Measurements from ENCODE around the gene MCM7. TPM values are rescaled to one million over a fixed set of nuclear protein-coding genes. Genes with fewer than 3 reads are reported as not detected.

The MCM7 gene
- total and polyA plus RNA-seq, 2 experiments from 2014 or later = 49.6 to 61.3 TPM

DNA sequence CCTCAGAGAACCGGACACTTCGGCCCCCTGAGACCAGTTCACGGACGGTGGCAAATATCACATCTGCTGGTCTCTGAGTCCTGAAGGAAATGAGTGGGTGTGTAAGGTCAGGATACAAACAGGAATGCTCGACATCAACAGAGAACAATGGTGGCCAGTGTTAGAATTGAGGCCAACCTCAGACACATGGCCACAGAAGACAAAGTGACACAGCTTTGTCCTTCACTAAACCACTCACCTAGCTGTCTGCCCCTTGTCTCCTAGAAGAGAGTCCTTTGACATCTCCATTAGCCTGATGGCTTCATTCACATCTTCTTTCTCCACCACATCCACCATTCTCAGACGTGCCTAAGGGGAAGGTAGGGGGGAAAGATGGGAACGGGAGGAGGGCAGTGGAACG, 8.1 kb downstream of the MCM7 start:
- Histone ChIP-seq H3K4me1 (ENCODE audit: insufficient read depth) (peaks cover 22% of the 10 kb centered on the region), H4K20me1 (ENCODE audit: insufficient read depth) (no peaks in the 10 kb centered on the region), H3K9me3 (ENCODE audit: low read depth) (no peaks in the 10 kb centered on the region), H3K27ac (no peak overlapping the region), H3K9me2 (ENCODE audit: insufficient read depth) (no peaks in the 10 kb centered on the region), H3K36me3 (ENCODE audit: low read depth) (peaks cover 41% of the 10 kb centered on the region), H3K79me2 (ENCODE audit: insufficient read depth) (peaks cover 73% of the 10 kb centered on the region), H3K4me2 (ENCODE audit: unreplicated experiment) (no peak overlapping the region), H3F3A (ENCODE audit: insufficient read depth) (peaks cover 67% of the 10 kb centered on the region), H2AFZ (no peak overlapping the region), H3K27me3 (replicated peaks; ENCODE audit: insufficient read depth) (no peaks in the 10 kb centered on the region), H3K4me3 (no peak overlapping the region), H3K9ac (no peak overlapping the region)
- no peak for DNase-seq
- in situ Hi-C loops (cut with MboI) = no loop called here
- 72 to 75% methylated on average over 6 to 8 of the region's 8 CpGs for WGBS, 2 experiments (ENCODE audit: low coverage in 1 of 2, low lambda C conversion rate in 2 of 2, missing lambda C conversion rate in 2 of 2)
- TF ChIP-seq EZH2 (IDR thresholded peaks at IDR 0.05; ENCODE audit: insufficient read depth, poor library complexity, severe bottlenecking) (no peak), EZH2phosphoT487 (IDR thresholded peaks at IDR 0.05; ENCODE audit: insufficient read depth, low read depth) (no peak)

DNA sequence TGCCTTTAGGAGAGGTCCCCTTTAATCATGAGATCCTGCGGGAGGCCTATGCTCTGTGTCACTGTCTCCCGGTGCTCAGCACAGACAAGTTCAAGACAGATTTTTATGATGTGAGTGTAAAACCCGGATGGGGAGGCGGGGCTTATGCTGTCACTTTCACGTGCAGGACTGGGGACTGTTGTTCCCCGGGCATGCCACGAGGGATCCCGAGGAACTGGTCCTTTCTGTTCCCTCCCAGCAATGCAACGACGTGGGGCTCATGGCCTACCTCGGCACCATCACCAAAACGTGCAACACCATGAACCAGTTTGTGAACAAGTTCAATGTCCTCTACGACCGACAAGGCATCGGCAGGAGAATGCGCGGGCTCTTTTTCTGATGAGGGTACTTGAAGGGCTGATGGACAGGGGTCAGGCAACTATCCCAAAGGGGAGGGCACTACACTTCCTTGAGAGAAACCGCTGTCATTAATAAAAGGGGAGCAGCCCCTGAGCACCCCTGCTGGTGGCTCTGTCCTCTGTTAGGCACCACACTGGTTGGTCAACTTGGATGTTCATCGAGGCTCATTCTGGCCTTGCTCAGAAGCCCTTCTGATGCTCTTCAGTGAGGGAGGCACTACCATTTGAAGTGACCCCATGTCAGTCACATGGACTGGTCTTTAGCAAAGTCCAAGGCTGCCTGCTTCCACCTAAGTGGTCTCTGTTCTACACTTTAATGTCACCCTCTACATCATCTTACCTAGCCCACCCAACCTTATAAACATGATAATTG, 9.6 kb downstream of the MCM7 start:
- no peak overlapping the region for H3K4me3 ChIP-seq
- peaks cover 63% of the 10 kb centered on the region for H3K79me2 ChIP-seq (ENCODE audit: insufficient read depth)
- H3K9me3 ChIP-seq (ENCODE audit: low read depth) = no peaks in the 10 kb centered on the region
- no peak overlapping the region for H3K4me2 ChIP-seq (ENCODE audit: unreplicated experiment)
- peak overlapping the region; percentile 94 for H3K27ac ChIP-seq
- in situ Hi-C loops (cut with MboI) = no loop called here
- H3K4me1 ChIP-seq (ENCODE audit: insufficient read depth) = peaks cover 36% of the 10 kb centered on the region
- no peaks in the 10 kb centered on the region for H3K27me3 ChIP-seq (replicated peaks; ENCODE audit: insufficient read depth)
- H3K36me3 ChIP-seq (ENCODE audit: low read depth) = peaks cover 30% of the 10 kb centered on the region
- H4K20me1 ChIP-seq (ENCODE audit: insufficient read depth) = no peaks in the 10 kb centered on the region
- TF ChIP-seq EZH2phosphoT487 (IDR thresholded peaks at IDR 0.05; ENCODE audit: insufficient read depth, low read depth) (no peak), EZH2 (IDR thresholded peaks at IDR 0.05; ENCODE audit: insufficient read depth, poor library complexity, severe bottlenecking) (no peak)
- DNase-seq = peak; percentile 47
- H3F3A ChIP-seq (ENCODE audit: insufficient read depth) = peaks cover 81% of the 10 kb centered on the region
- no peak overlapping the region for H2AFZ ChIP-seq
- H3K9ac ChIP-seq = 0 out of 2 replicates have a peak overlapping the region, but pooled peaks have one; percentile 83
- H3K9me2 ChIP-seq (ENCODE audit: insufficient read depth) = no peaks in the 10 kb centered on the region
- 39 to 44% methylated on average over 17 to 19 of the region's 19 CpGs for WGBS, 2 experiments (ENCODE audit: low coverage in 1 of 2, low lambda C conversion rate in 2 of 2, missing lambda C conversion rate in 2 of 2)

DNA sequence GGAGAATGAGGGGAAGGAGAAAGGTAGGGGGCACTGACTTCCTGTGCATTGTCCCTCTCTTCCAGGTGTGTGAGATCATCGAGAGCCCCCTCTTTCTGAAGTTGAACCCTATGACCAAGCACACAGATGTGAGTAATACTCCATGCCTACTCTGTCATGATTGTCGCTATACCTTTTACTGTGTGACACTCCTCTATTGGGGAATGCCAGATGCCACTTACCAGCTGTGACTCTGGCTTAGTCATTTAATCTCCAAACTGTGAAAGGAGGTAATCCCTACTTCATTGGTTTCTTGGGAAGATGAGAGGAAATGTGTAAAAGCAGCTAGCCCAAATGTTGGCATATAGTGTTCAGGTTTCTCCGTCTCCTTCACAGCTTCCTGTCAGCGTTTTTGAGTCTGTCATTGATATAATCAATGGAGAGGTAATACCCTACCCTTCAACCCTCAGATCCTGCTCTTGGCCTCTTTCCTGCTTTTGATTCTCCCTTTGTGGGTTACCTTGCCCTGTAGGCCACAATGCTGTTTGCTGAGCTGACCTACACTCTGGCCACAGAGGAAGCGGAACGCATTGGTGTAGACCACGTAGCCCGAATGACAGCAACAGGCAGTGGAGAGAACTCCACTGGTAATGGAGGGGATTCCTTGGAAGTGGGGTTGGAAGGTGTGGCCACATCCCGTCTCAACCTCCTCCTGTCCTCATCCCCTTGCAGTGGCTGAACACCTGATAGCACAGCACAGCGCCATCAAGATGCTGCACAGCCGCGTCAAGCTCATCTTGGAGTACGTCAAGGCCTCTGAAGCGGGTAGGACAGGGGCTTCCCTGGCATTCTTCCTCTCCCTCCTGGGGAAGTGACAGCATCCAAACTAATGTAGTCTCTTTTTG, 10.4 kb downstream of the MCM7 start:
- Histone ChIP-seq H3K27me3 (replicated peaks; ENCODE audit: insufficient read depth) (no peaks in the 10 kb centered on the region), H3F3A (ENCODE audit: insufficient read depth) (peaks cover 85% of the 10 kb centered on the region), H4K20me1 (ENCODE audit: insufficient read depth) (no peaks in the 10 kb centered on the region), H3K9me3 (ENCODE audit: low read depth) (no peaks in the 10 kb centered on the region), H3K4me3 (no peak overlapping the region), H3K36me3 (ENCODE audit: low read depth) (peaks cover 26% of the 10 kb centered on the region), H3K9ac (peak overlapping the region; percentile 83; the same call in 1 of the 2 replicates), H3K9me2 (ENCODE audit: insufficient read depth) (no peaks in the 10 kb centered on the region), H3K4me2 (ENCODE audit: unreplicated experiment) (peak overlapping the region; percentile 85), H2AFZ (no peak overlapping the region), H3K79me2 (ENCODE audit: insufficient read depth) (peaks cover 55% of the 10 kb centered on the region), H3K27ac (peak overlapping the region; percentile 94), H3K4me1 (ENCODE audit: insufficient read depth) (peaks cover 40% of the 10 kb centered on the region)
- in situ Hi-C loops (cut with MboI) = no loop called here
- DNase-seq = peak; percentile 48
- WGBS, 2 experiments (ENCODE audit: low coverage in 1 of 2, low lambda C conversion rate in 2 of 2, missing lambda C conversion rate in 2 of 2) = 84 to 87% methylated on average over 14 of the region's 14 CpGs
- no peak for TF ChIP-seq EZH2 (IDR thresholded peaks at IDR 0.05; ENCODE audit: insufficient read depth, poor library complexity, severe bottlenecking)

DNA sequence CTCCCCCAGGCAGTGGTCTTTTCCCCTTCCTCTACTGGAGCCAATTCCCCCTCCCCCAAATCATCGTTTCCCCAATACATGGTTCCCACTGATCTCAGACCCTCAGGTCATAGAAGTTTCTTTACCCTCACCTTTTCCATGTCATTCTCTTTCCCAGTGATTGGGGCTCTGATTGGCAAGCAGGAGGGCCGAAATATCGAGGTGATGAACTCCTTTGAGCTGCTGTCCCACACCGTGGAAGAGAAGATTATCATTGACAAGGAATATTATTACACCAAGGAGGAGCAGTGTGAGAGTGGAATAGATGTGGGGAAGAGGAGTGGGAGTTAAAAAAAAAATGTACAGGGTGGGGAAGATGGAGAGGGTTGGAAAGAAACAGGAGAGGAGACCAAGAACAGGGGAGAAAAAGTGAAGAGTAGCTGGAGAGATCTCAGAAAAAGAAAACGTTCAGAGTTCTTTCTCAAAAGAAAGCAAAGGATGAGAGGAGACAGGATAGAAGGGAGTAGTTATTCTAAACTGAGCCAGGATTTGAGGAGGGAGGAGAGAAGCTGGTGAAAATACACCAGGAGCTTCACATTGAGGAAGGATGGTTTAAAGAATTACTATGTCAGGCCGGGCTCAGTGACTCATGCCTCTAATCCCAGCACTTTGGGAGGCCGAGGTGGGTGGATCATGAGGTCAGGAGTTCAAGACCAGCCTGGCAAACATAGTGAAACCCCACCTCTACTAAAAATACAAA, 11.6 kb downstream of the MCM7 start:
- Histone ChIP-seq H2AFZ (peak overlapping the region; percentile 89), H3F3A (ENCODE audit: insufficient read depth) (peaks cover 76% of the 10 kb centered on the region), H3K79me2 (ENCODE audit: insufficient read depth) (peaks cover 50% of the 10 kb centered on the region), H3K36me3 (ENCODE audit: low read depth) (peaks cover 19% of the 10 kb centered on the region; the same call in 1 of the 2 replicates), H3K9me3 (ENCODE audit: low read depth) (no peaks in the 10 kb centered on the region), H3K27ac (peak overlapping the region; percentile 94), H3K4me2 (ENCODE audit: unreplicated experiment) (peak overlapping the region; percentile 85), H3K9ac (peak overlapping the region; percentile 83), H3K4me1 (ENCODE audit: insufficient read depth) (peaks cover 40% of the 10 kb centered on the region), H4K20me1 (ENCODE audit: insufficient read depth) (no peaks in the 10 kb centered on the region), H3K9me2 (ENCODE audit: insufficient read depth) (no peaks in the 10 kb centered on the region), H3K27me3 (replicated peaks; ENCODE audit: insufficient read depth) (no peaks in the 10 kb centered on the region), H3K4me3 (peak overlapping the region; percentile 78)
- 8 to 9% methylated on average over 7 of the region's 7 CpGs for WGBS, 2 experiments (ENCODE audit: low coverage in 1 of 2, low lambda C conversion rate in 2 of 2, missing lambda C conversion rate in 2 of 2)
- TF ChIP-seq EZH2 (IDR thresholded peaks at IDR 0.05; ENCODE audit: insufficient read depth, poor library complexity, severe bottlenecking) (no peak), EZH2phosphoT487 (IDR thresholded peaks at IDR 0.05; ENCODE audit: insufficient read depth, low read depth) (no peak)
- peak; percentile 73 for DNase-seq
- in situ Hi-C loops (cut with MboI) = no loop called here

Measured in GM23248 (cell line).